GM18870 (cell line): Measurements from ENCODE around the gene SSU72.
"Not testable (repeated sequence)": the region's sequence is repeated elsewhere in the genome, so short reads cannot be mapped to it uniquely, and the experiment has no call there.

Experiments
- ATAC-seq: cut with Tn5 transposase; IDR thresholded peaks from one replicate; pipeline ENCODE4 v1.9.1; 2021; ENCODE audit warnings: moderate library complexity; ENCODE audit not compliant: unreplicated experiment

The SSU72 gene

GRCh38 chr1:1561801-1562470, 12.7 kb downstream of the SSU72 start:
- ATAC-seq, result no peak

GRCh38 chr1:1560178-1560577, 14.5 kb downstream of the SSU72 start:
- no peak for ATAC-seq

DNA sequence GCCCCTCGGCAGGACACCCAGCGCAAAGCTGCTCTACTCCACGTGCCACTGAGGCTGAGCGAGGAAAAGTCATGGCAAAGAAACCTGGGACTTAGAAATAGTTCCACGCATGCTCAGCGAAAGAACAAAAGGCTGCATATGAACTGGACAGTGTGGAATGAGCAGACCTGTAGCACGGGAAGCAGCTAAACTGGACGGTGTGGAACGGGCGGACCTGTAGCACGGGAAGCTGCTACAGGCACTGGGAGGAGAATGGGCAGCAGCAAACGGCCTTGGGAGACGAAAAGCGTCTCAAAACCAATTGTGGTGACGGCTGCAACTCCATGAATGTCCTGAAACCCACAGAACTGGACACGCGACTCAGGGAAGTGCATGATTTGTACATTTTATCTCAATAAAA, 15.6 kb downstream of the SSU72 start:
- no peak for ATAC-seq

DNA sequence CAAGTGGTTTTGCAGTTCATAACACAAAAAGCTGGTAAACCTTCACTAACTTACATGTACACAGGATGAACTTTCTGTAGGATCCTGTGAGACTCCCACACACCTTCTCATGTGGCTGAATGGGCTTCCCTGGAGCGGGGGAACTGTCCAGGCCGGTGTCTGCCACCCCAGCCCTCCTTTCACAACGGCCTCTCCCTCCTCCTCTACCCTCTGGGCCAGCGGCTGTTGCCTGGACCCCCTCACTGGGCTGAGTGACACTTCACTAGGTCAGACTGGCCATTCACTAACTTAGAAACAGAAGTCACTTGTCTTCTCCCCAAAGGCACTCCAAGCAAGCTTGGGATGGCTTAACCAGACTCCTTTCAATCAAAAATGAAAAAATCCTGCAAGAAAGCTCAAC, 16.1 kb downstream of the SSU72 start:
- ATAC-seq, result no peak

GRCh38 chr1:1557688-1558087, 17.0 kb downstream of the SSU72 start:
- ATAC-seq, result not testable (repeated sequence)

DNA sequence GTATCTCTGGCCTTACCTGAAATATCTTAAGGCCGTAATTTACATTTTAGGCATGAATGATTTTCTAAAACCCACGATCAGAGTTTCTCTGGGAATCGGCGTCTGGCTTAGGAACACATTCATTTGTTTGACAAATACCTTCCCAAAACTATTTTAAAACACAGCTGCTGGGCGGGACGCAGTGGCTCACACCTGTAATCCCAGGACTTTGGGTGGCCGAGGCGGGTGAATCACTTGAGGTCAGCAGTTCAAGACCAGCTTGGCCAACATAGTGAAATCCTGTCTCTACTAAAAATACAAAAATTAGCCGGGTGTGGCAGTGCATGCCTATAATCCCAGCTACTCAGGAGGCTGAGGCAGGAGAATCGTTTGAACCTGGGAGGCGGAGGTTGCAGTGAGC, 17.7 kb downstream of the SSU72 start:
- not testable (repeated sequence) for ATAC-seq

- ATAC-seq, result no peak
These were observed 18.2 kb downstream of the SSU72 start for GRCh38 chr1:1556505-1556904.

GRCh38 chr1:1554926-1555915, 19.4 kb downstream of the SSU72 start:
- no peak for ATAC-seq

GRCh38 chr1:1554550-1554925, 20.1 kb downstream of the SSU72 start:
- no peak for ATAC-seq

GRCh38 chr1:1553821-1554494, 20.7 kb downstream of the SSU72 start:
- no peak for ATAC-seq

DNA sequence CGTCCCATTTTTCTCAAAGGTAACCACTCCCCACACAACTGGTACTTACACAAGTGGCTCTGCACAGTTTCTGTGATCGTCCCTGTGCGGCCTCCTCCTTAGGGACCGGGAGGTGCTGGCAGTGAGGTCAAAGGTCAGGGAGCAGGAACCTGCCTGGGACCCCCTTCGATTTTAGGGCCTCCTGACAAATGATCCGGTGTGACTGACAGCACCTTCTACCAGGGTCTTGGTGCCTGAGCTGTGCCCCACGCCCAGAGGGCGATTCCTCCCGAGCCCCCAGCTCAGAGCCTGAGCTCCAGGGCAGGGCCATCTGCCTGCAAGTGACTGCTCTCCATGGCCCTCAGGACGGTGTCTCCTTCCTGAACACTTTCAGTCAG, 22.4 kb downstream of the SSU72 start:
- ATAC-seq, result no peak

- no peak for ATAC-seq
These were observed 23.0 kb downstream of the SSU72 start for GRCh38 chr1:1551524-1552262.

GRCh38 chr1:1550591-1551432, 23.9 kb downstream of the SSU72 start:
- ATAC-seq, result no peak

GRCh38 chr1:1550087-1550486, 24.6 kb downstream of the SSU72 start:
- no peak for ATAC-seq

DNA sequence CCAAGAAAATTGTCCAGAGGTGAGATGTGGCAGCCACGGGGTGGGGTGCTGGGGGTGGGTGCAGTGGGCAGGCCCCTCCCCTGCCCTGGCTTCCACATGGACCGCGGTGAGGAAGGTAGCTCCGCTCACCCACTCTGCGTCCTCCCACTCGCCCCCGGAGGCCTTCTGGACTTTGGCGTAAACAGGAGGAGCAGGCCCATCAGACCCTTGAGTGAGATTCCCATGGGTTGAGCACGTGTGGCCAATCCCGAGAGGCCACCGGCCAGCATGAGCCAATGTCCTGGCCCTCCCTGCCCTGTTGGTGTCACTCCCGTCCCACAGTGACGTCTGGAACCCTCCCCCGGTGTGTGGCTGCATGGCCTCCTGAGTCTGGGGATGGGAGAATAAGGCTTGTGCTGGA, 26.1 kb downstream of the SSU72 start:
- no peak for ATAC-seq

DNA sequence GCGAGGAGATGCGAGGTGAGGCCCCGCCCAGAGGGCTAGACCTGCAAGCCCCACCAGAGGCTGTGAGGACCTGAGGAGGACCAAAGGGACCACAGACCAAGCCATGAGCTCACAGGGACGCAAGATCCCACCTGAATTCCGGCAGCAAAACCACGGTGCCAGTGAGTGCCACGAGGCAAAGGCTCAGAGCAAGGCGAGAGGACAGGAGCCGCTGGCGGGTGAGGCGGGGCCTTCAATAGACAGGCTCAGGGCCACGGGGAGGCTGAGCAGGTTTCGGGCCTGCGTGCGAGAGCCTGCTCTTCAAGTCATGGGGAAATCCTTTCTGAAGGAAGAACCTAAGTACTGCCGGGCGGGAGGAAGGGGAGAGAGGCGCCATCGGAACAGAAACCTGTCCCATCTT, 27.2 kb downstream of the SSU72 start:
- ATAC-seq, result no peak

GRCh38 chr1:1547011-1547410, 27.7 kb downstream of the SSU72 start:
- no peak for ATAC-seq

DNA sequence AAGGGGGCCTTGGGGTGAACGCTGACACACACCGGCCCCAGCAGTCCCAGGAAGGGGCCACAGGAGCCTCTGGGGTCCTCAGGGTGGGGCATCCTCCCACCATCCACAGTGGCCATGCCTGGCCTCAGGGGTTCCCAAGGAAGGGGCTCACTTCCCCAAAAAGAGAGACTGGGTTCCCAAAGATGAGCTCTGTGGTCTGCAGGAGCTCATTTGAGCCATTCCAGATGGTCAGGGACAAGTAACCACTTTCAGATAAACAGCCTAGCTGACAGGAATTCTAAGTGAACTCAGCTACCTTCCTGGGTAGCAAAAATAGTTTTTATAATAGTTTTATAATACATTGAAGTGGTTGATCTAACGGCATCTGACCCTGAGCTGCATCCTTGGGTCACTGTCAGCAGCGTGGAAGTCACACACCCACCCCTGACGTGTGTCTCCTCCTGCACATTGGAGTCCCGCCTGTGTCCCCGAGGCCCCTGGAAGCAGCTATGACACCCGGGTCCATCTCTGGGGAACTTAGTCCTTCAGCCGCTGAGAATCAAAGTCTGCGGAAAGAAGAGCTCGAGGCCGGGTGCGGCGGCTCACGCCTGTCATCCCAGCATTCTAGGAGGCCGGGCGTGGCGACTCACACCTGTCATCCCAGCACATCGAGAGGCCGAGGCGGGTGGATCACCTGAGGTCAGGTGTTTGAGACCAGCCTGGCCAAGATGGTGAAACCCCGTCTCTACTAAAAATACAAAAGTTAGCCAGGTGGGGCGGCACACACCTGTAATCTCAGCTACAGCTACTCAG, 28.5 kb downstream of the SSU72 start:
- no peak for ATAC-seq

GRCh38 chr1:1544544-1544943, 30.1 kb downstream of the SSU72 start:
- no peak for ATAC-seq
